ENCODE measurements around the gene GOLGB1. TPM values are rescaled to one million over a fixed set of nuclear protein-coding genes. Genes with fewer than 3 reads are reported as not detected.

Gene GOLGB1
- total RNA-seq, 1 experiment from 2014 or later, result 31.5 TPM

DNA sequence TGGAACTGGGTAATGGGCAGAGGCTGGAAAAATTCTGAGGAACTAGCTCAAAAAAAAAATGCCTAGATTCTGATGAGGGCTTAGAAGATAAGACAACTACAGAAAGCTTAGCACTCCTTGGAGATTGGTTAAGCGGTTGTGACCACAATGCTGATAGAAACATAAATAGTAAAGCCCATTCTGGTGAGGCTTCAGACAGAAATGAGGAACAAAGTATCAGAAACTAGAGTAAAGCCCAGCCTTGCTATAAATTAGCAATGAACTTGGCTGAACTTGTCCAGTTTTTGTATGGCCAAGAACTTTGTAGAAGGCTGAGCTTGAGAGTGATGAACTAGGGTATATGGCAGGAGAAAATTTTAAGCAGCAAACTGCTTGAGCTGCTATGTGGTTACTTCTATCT is 25.4 kb downstream of the GOLGB1 start:
- no peak overlapping the region for H3K27ac Mint-ChIP-seq (ENCODE audit: unreplicated experiment)
- no TSS peak for BruUV-seq (replicated peaks)
- TF ChIP-seq, protein P1, sequence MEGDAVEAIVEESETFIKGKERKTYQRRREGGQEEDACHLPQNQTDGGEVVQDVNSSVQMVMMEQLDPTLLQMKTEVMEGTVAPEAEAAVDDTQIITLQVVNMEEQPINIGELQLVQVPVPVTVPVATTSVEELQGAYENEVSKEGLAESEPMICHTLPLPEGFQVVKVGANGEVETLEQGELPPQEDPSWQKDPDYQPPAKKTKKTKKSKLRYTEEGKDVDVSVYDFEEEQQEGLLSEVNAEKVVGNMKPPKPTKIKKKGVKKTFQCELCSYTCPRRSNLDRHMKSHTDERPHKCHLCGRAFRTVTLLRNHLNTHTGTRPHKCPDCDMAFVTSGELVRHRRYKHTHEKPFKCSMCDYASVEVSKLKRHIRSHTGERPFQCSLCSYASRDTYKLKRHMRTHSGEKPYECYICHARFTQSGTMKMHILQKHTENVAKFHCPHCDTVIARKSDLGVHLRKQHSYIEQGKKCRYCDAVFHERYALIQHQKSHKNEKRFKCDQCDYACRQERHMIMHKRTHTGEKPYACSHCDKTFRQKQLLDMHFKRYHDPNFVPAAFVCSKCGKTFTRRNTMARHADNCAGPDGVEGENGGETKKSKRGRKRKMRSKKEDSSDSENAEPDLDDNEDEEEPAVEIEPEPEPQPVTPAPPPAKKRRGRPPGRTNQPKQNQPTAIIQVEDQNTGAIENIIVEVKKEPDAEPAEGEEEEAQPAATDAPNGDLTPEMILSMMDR (IDR thresholded peaks at IDR 0.05; ENCODE audit: insufficient read depth in 1 of 2, low read depth in 1 of 2, low read length in 1 of 2, severe bottlenecking in 1 of 2, unreplicated experiment in 1 of 2), result no peak
- ChIA-PET CTCF (interaction anchor here (0.5 kb wide), 1 partner anchor 177 kb away, joined by 3 read pairs; no protein-coding TSS in a partner anchor), POLR2A (no interaction called here)
- no peaks in the 10 kb centered on the region for H3K27me3 ChIP-seq (replicated peaks; ENCODE audit: control insufficient read depth, insufficient read depth, low read length)
- H3K36me3 ChIP-seq (ENCODE audit: control insufficient read depth, insufficient read depth, low read length), result peaks cover 1% of the 10 kb centered on the region
- no peaks in the 10 kb centered on the region for H3K4me1 ChIP-seq
- no peak for DNase-seq
- peaks cover 49% of the 10 kb centered on the region for H3K36me3 Mint-ChIP-seq (ENCODE audit: insufficient read depth, unreplicated experiment)
- intact Hi-C loops (cut with micrococcal nuclease; ENCODE audit: unreplicated experiment), result no loop called here
- no peak overlapping the region for H3K4me3 Mint-ChIP-seq (ENCODE audit: unreplicated experiment)
- H3K4me3 ChIP-seq (ENCODE audit: low read depth, low read length), result no peak overlapping the region
- no peaks in the 10 kb centered on the region for H3K4me1 Mint-ChIP-seq (ENCODE audit: low read depth, unreplicated experiment)
- H3K9me3 ChIP-seq, result no peaks in the 10 kb centered on the region
- H3K27me3 Mint-ChIP-seq (ENCODE audit: insufficient read depth, unreplicated experiment), result no peaks in the 10 kb centered on the region
- no peaks in the 10 kb centered on the region for H3K9me3 Mint-ChIP-seq (ENCODE audit: unreplicated experiment)

DNA sequence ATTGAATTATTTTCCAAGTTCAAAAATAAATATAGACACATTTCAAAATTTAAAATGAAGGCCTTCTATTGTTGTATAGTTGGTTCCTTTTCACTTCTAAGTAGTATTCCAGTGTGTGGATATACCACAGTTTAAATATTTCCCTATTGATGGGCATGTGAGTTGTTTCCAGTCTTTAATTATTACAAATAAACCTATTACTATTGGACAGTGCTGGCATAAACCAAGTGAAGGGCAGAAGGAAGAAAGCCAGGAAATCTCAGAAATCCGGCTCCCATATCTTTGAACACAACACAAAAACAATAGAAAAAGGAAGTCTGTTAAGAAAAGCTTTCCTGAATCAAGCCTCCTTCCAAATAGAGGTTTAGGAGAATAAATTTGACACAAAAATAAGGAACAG is 26.1 kb downstream of the GOLGB1 start:
- H3K4me3 ChIP-seq (ENCODE audit: low read depth, low read length), result no peak overlapping the region
- intact Hi-C loops (cut with micrococcal nuclease; ENCODE audit: unreplicated experiment), result no loop called here
- TF ChIP-seq, protein P1 (IDR thresholded peaks at IDR 0.05; ENCODE audit: insufficient read depth in 1 of 2, low read depth in 1 of 2, low read length in 1 of 2, severe bottlenecking in 1 of 2, unreplicated experiment in 1 of 2), result no peak
- POLR2A ChIA-PET, result no interaction called here
- Mint-ChIP-seq H3K27ac (ENCODE audit: unreplicated experiment) (no peak overlapping the region), H3K27me3 (ENCODE audit: insufficient read depth, unreplicated experiment) (no peaks in the 10 kb centered on the region), H3K4me3 (ENCODE audit: unreplicated experiment) (no peak overlapping the region), H3K9me3 (ENCODE audit: unreplicated experiment) (no peaks in the 10 kb centered on the region), H3K4me1 (ENCODE audit: low read depth, unreplicated experiment) (no peaks in the 10 kb centered on the region), H3K36me3 (ENCODE audit: insufficient read depth, unreplicated experiment) (peaks cover 53% of the 10 kb centered on the region)
- CTCF ChIA-PET, result interaction anchor here (0.5 kb wide), 1 partner anchor 177 kb away, joined by 3 read pairs; no protein-coding TSS in a partner anchor
- H3K36me3 ChIP-seq (ENCODE audit: control insufficient read depth, insufficient read depth, low read length), result peaks cover 1% of the 10 kb centered on the region
- no peaks in the 10 kb centered on the region for H3K27me3 ChIP-seq (replicated peaks; ENCODE audit: control insufficient read depth, insufficient read depth, low read length)
- no peaks in the 10 kb centered on the region for H3K9me3 ChIP-seq
- no TSS peak for BruUV-seq (replicated peaks)
- DNase-seq, result no peak
- H3K4me1 ChIP-seq, result no peaks in the 10 kb centered on the region

DNA sequence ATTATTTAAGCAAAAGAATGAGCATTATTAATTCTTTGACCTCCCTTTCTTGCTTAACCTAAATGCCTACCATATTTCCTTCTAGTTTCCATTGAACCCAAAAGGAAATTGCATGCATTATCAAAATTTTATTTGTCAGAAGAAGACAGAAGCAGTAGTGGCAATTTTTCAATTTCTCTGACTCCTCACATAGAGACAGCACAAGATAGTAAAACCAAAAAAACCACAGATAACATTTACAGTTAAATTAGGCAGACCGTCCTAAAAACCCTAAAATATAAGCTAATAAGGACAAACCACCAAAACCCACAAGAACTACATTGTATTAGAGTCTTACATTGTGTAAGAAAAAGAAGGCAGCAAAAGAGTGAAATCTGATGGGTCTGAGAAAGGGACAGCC is 27.1 kb downstream of the GOLGB1 start:
- CTCF ChIA-PET, result no interaction called here
- no peaks in the 10 kb centered on the region for H3K9me3 ChIP-seq
- no peaks in the 10 kb centered on the region for H3K27me3 Mint-ChIP-seq (ENCODE audit: insufficient read depth, unreplicated experiment)
- no TSS peak for BruUV-seq (replicated peaks)
- H3K9me3 Mint-ChIP-seq (ENCODE audit: unreplicated experiment), result no peaks in the 10 kb centered on the region
- DNase-seq, result no peak
- no peak overlapping the region for H3K27ac Mint-ChIP-seq (ENCODE audit: unreplicated experiment)
- H3K4me1 ChIP-seq, result no peaks in the 10 kb centered on the region
- intact Hi-C loops (cut with micrococcal nuclease; ENCODE audit: unreplicated experiment), result no loop called here
- H3K36me3 Mint-ChIP-seq (ENCODE audit: insufficient read depth, unreplicated experiment), result peaks cover 63% of the 10 kb centered on the region
- no peaks in the 10 kb centered on the region for H3K4me1 Mint-ChIP-seq (ENCODE audit: low read depth, unreplicated experiment)
- H3K4me3 ChIP-seq (ENCODE audit: low read depth, low read length), result no peak overlapping the region
- TF ChIP-seq, protein P1 (IDR thresholded peaks at IDR 0.05; ENCODE audit: insufficient read depth in 1 of 2, low read depth in 1 of 2, low read length in 1 of 2, severe bottlenecking in 1 of 2, unreplicated experiment in 1 of 2), result no peak
- no peak overlapping the region for H3K4me3 Mint-ChIP-seq (ENCODE audit: unreplicated experiment)
- H3K27me3 ChIP-seq (replicated peaks; ENCODE audit: control insufficient read depth, insufficient read depth, low read length), result no peaks in the 10 kb centered on the region
- POLR2A ChIA-PET, result no interaction called here
- H3K36me3 ChIP-seq (ENCODE audit: control insufficient read depth, insufficient read depth, low read length), result peaks cover 1% of the 10 kb centered on the region
